Progenitor cell of endocrine pancreas (in vitro differentiated cells): ENCODE results near the gene PHLDB1. TPM values are rescaled to one million over a fixed set of nuclear protein-coding genes. Genes with fewer than 3 reads are reported as not detected.

ENCODE experiments used
- DNase-seq: peaks from one replicate; pipeline ENCODE4 v3.0.0; 2021; ENCODE audit warnings: low spot score; ENCODE audit not compliant: unreplicated experiment
- H3K27ac Mint-ChIP-seq: 2 replicates; pipeline ENCODE4 v1.8.0; 2021; ENCODE audit warnings: mild to moderate bottlenecking, moderate library complexity, mixed read lengths
- H3K27me3 Mint-ChIP-seq: 2 replicates; pipeline ENCODE4 v1.8.0; 2021; ENCODE audit warnings: mixed read lengths
- H3K36me3 Mint-ChIP-seq: 2 replicates; pipeline ENCODE4 v1.8.0; 2022; ENCODE audit warnings: mixed read lengths; ENCODE audit not compliant: insufficient read depth
- H3K4me1 Mint-ChIP-seq: 2 replicates; pipeline ENCODE4 v1.8.0; 2021; ENCODE audit warnings: low read depth, mixed read lengths
- H3K4me3 Mint-ChIP-seq: 2 replicates; pipeline ENCODE4 v1.8.0; 2021; ENCODE audit warnings: low read depth, mild to moderate bottlenecking, moderate library complexity, mixed read lengths
- H3K9me3 Mint-ChIP-seq: 2 replicates; pipeline ENCODE4 v1.8.0; 2021; ENCODE audit warnings: low read depth, mixed read lengths
- microRNA-seq: library from miRNA; unstranded; fragments of <30 nt; microRNA quantifications from one replicate; pipeline ENCODE4 v1.1.0, GENCODE V29; 2020; ENCODE audit warnings: borderline number of aligned reads; ENCODE audit not compliant: unreplicated experiment
- total RNA-seq: library from RNA; stranded (reverse); gene quantifications from 2 replicates; pipeline ENCODE4 v1.2.1, GENCODE V29; 2021
- TF ChIP-seq, protein P1 (sequence below): fragments of 200-600 bp; sonication (generic); IDR thresholded peaks from one replicate; pipeline ENCODE4 v1.5.0; 2021; ENCODE audit warnings: antibody characterized with exemption, mild to moderate bottlenecking; ENCODE audit not compliant: unreplicated experiment

The PHLDB1 gene
- total RNA-seq, 1 donor from 2014 or later: 110 TPM

DNA sequence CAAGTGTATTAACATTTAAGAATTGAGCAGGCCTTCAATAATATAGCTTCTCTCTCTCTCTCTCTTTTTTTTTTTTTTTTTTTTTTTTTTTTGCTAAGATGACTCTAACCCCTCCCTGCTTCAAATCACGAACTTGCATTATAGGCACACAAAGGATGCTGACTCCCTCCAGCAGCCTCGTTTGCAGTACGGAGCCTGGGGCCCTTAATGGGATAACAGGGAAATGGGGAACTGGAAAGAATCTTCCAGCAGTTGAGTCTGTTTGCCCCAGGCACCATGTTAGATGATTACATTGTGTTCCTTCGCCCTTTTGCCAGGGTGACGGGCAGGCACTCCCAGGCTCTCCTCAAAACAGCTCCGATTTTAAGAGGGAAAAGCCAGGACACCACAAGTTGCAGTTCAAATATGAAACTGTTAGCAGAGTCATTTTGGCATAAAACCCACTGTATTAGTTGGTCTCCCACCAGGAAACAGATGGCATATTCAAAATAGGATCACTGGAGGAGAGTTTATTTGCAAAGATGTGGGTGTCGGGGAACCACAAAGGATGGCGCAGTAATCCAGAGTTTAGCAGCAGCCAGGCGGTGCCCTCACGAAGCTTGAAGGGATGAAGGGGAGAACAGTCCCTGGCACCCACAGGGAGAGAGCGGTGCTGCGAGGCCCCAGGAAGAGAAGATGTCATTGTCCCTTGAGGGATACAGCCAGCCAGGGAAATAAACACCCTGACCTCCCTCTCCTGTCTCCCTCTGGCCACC is 98.6 kb downstream of the PHLDB1 start:
- H3K9me3 Mint-ChIP-seq: no peaks in the 10 kb centered on the region
- no peak for DNase-seq
- H3K27ac Mint-ChIP-seq: no peak overlapping the region
- H3K4me3 Mint-ChIP-seq: no peak overlapping the region
- no peaks in the 10 kb centered on the region for H3K4me1 Mint-ChIP-seq
- H3K36me3 Mint-ChIP-seq: no peaks in the 10 kb centered on the region
- TF ChIP-seq, protein P1, sequence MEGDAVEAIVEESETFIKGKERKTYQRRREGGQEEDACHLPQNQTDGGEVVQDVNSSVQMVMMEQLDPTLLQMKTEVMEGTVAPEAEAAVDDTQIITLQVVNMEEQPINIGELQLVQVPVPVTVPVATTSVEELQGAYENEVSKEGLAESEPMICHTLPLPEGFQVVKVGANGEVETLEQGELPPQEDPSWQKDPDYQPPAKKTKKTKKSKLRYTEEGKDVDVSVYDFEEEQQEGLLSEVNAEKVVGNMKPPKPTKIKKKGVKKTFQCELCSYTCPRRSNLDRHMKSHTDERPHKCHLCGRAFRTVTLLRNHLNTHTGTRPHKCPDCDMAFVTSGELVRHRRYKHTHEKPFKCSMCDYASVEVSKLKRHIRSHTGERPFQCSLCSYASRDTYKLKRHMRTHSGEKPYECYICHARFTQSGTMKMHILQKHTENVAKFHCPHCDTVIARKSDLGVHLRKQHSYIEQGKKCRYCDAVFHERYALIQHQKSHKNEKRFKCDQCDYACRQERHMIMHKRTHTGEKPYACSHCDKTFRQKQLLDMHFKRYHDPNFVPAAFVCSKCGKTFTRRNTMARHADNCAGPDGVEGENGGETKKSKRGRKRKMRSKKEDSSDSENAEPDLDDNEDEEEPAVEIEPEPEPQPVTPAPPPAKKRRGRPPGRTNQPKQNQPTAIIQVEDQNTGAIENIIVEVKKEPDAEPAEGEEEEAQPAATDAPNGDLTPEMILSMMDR: no peak
- peaks cover 3% of the 10 kb centered on the region for H3K27me3 Mint-ChIP-seq

DNA sequence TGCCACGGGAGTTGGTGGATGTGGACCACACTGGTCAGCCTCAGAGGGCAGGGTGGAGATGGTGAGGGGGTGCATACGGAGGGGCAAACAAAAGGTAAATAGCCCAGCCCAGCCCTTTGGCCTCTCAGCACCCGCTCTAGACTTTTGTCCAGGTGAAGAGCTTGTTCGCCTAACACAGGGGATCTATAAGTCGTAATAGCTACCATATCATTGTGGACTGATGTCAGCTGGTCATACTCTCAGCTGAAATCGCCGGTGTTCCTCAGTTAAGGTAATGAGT is 99.1 kb downstream of the PHLDB1 start:
- DNase-seq: no peak
- H3K4me3 Mint-ChIP-seq: no peak overlapping the region
- peaks cover 3% of the 10 kb centered on the region for H3K27me3 Mint-ChIP-seq
- no peaks in the 10 kb centered on the region for H3K36me3 Mint-ChIP-seq
- H3K27ac Mint-ChIP-seq: no peak overlapping the region
- TF ChIP-seq, protein P1: no peak
- H3K9me3 Mint-ChIP-seq: no peaks in the 10 kb centered on the region
- no peaks in the 10 kb centered on the region for H3K4me1 Mint-ChIP-seq

Small RNA genes within 50 kb of the gene (microRNA-seq; reads per million reads assigned to microRNA genes)
- gene MIR6716: not detected

Other genes starting within 250 kb of the PHLDB1 start
- gene UBE4A, start 248.0 kb upstream of the PHLDB1 start, total RNA-seq: 49.2 and 49.8 TPM in 2 replicates
- 189 and 192 TPM in 2 replicates for gene ATP5MG, start 206.0 kb upstream of the PHLDB1 start, total RNA-seq
- gene KMT2A, start 171.1 kb upstream of the PHLDB1 start, total RNA-seq: 89.1 and 94.6 TPM in 2 replicates
- gene TTC36, start 80.1 kb upstream of the PHLDB1 start, total RNA-seq: 2.2 and 3.3 TPM in 2 replicates
- gene TMEM25, start 76.4 kb upstream of the PHLDB1 start, total RNA-seq: 53.5 and 59.5 TPM in 2 replicates
- 23.5 and 23.7 TPM in 2 replicates for gene IFT46, start 41.7 kb upstream of the PHLDB1 start, total RNA-seq
- gene ARCN1, start 35.2 kb upstream of the PHLDB1 start, total RNA-seq: 112 TPM in 2 replicates
- not detected in 2 replicates for gene TREH, start 72.0 kb downstream of the PHLDB1 start, total RNA-seq
- 181 and 188 TPM in 2 replicates for gene DDX6, start 183.5 kb downstream of the PHLDB1 start, total RNA-seq